Jurkat, Clone E6-1 (cell line): Measurements from ENCODE around the gene ZNF521.

Experiments
- DNase-seq: peaks from one replicate; pipeline ENCODE4 v3.0.0-alpha.2; 2011; ENCODE audit warnings: low read depth, low spot score
- H3K4me3 ChIP-seq: 2 replicates; pipeline ENCODE4 v1.5.1; 2011; ENCODE audit warnings: mild to moderate bottlenecking, low read length, control low read depth, moderate library complexity

ZNF521 gene

GRCh38 chr18:25112821-25113434 lies 239.0 kb downstream of the ZNF521 start:
- no peak for DNase-seq
- no peak overlapping the region for H3K4me3 ChIP-seq

DNA sequence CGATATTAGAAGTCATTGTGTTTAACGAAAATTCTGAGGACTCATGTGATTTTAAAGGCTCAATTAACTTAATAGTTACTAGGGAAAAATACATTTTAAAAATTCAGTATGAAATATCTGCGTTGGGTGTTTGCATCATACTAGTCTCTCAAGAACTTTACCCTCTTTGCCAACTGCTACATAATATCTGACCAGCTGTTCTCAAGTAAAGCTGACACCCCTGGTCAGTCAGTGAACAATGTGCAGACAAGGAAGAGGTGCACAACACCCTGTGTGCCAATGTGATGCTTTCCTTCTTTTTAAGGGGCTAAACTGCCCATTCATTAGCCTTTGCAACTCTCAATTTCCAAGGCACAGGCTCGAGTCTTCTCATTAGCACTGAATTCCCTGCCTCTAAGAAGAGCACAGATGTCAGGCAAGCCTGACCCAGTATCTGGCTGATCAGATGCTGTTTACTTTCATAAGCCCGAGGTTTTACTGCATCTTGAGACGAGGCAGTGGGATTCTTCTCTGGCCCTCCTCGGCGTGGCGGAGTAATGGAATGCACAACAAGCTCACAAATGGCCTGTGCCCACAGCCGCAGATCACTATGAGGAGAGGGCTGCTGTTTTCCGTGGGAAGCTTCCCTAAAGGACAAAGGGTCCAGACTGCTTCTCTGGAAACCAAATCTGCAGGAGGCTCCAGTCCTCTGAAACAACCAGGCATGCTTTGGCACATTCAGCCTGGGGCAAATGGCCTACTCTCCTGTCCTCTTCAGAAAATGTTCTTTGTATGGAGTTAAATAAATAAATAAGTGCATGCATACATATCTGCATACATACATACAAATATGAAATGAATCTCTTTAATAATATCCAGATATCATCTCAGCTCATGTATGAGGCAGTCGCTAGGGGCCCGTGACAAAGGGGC lies 240.3 kb downstream of the ZNF521 start:
- no peak overlapping the region for H3K4me3 ChIP-seq
- no peak for DNase-seq

DNA sequence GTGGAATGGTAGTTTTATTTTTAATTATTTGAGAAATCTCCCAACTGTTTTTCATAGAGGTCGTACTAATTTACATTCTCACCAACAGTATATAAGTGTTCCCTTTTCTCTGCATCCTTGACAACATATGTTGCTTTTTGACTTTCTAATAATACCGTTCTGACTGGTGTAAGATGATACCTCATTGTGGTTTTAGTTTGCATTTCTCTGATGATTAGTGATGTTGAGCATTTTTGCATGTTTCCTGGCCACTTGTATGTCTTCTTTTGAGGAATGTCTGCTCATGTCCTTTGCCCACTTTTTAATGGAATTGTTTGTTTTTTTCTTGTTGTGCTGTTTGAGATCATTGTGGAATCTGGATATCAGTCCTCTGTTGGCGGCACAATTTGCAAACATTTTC lies 242.5 kb downstream of the ZNF521 start:
- no peak overlapping the region for H3K4me3 ChIP-seq
- no peak for DNase-seq

DNA sequence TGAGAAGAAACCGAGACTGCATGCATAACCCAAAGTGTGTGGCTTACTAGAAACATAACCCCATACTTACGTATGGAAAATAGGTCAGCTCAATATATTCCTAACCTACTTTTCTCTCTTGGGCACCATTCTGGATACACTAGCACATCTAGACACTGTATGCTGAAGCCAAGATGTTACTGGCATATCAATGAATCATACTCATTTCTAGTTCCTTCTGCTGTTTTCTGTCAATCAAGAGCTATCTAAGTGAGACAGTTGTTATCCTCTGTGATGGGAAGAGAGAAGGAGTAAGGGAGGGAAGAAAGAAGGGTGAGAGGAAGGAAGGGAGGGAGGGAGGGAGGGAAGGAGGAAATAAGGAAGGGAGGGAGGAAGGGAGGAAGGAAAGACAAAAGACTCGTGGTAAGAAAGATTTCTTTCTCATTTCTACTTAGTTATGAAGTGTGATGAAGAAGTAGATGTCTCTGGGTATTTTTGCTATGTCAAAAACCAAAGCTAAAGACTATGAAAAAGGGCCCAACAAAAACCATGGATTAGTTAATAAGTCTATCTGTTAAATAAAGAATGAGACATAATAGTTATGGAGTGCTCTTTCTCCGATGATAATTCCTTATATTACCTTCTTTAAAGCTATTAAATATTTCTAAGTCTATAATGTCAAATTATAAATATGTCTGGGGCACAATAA lies 248.4 kb downstream of the ZNF521 start:
- no peak for DNase-seq
- no peak overlapping the region for H3K4me3 ChIP-seq

DNA sequence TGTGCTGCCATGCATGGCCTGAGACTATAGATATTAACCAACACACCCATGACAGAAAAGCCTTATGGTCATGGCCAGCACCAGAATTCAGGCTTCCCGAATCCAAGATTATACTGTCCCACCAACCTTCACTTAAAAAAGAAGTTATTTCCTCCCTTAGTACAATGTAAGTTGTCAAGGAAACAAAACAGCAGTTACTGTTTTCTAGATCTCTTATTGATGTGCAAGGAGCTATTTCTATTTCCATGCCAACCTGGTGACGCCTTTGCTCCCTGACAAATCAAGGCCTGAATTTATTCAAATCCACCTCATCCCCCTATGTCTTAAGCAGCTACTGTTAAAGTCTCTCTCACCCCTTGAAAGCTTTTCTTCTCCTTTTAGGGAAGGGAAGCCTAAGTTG lies 249.3 kb downstream of the ZNF521 start:
- DNase-seq = no peak
- H3K4me3 ChIP-seq = no peak overlapping the region

GRCh38 chr18:25100418-25100817 lies 251.5 kb downstream of the ZNF521 start:
- no peak for DNase-seq
- no peak overlapping the region for H3K4me3 ChIP-seq

- no peak for DNase-seq
- H3K4me3 ChIP-seq = no peak overlapping the region
Observed at GRCh38 chr18:25099895-25100294, 252.1 kb downstream of the ZNF521 start.

GRCh38 chr18:25097569-25098056 lies 254.4 kb downstream of the ZNF521 start:
- DNase-seq = no peak
- no peak overlapping the region for H3K4me3 ChIP-seq

DNA sequence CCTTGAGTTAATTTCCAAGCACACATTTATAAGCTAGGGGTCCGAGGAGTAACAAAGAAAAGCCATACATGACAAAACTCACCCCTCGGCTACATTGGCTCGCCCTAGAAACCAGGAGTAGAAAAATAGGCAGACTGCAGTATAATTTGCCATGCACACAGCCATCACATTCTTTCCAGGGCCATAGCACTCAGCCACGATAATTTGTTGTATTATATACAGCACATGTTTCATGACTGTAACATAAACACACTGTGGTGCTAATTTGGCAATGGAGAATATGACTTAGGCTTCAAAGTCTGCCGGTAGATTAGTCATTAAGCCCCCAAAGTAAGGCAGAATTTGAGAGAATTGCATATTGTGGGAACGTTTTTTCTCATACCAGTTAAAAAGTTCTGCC lies 254.9 kb downstream of the ZNF521 start:
- no peak for DNase-seq
- H3K4me3 ChIP-seq = no peak overlapping the region

GRCh38 chr18:25093141-25093540 lies 258.8 kb downstream of the ZNF521 start:
- no peak overlapping the region for H3K4me3 ChIP-seq
- no peak for DNase-seq

- no peak for DNase-seq
- no peak overlapping the region for H3K4me3 ChIP-seq
Observed at GRCh38 chr18:25089470-25089869, 262.5 kb downstream of the ZNF521 start.

DNA sequence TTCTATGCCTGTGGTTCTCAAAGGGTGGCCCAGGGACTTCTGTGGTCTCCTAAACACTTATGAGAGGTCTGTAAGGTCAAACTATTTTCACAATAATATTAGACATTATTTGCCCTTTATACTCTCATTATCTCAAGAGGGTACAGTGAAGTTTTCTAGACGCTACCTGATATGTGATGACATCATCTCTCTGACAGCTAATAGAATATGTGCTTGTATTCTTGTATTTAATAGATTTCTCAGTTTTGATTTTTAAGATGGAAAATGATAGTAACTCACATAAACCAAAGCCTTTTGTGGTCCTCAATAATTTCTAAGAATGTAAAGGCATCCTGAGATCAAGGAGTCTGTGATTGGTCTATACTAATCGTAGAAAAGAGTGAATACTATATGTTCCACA lies 265.1 kb downstream of the ZNF521 start:
- DNase-seq = no peak
- no peak overlapping the region for H3K4me3 ChIP-seq

DNA sequence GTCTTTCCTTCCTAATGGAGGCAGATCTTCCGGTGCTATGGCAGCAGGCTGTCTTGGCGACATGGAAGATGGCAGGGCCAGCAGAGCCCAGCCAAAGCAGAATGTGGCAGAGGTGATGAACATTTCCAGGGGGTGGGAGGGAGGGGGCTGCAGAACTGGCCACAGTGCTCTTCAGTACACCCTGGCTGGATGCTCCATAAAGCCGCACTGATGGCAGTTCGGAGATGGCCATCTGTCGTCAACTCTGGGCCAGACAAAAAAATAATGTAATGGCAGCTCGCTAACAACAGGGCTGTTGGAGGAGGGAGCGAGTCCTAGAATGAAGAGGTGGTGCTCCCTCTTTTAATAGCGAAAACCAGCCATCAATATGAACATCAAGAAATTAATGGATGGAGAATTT lies 271.0 kb downstream of the ZNF521 start:
- H3K4me3 ChIP-seq = no peak overlapping the region
- no peak for DNase-seq

DNA sequence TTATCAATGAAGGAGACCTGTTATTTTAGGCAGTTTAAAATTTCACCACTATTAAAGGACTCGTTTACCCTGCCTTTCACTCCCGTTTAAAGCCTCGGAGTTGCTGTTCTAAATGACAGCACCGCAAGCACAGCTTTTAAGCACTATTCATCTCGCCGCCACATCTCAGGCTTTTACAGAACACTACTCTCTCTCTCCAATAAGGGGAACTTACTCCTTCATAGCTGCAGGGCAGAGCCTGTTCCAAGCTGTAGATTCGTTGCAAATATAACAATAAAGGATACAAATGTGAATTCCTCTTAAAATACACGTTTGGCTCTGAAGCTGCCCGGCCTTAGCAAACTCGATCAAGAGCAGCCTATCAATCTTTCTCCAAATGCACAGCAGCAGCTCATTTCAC lies 271.8 kb downstream of the ZNF521 start:
- no peak for DNase-seq
- no peak overlapping the region for H3K4me3 ChIP-seq

- no peak for DNase-seq
Observed at GRCh38 chr18:25077944-25078723, 273.8 kb downstream of the ZNF521 start.

GRCh38 chr18:25077038-25077943 lies 274.7 kb downstream of the ZNF521 start:
- no peak for DNase-seq
- no peak overlapping the region for H3K4me3 ChIP-seq

More at GRCh38 chr18:25077944-25078723, 273.8 kb downstream of the ZNF521 start:
- H3K4me3 ChIP-seq = no peak overlapping the region

DNA sequence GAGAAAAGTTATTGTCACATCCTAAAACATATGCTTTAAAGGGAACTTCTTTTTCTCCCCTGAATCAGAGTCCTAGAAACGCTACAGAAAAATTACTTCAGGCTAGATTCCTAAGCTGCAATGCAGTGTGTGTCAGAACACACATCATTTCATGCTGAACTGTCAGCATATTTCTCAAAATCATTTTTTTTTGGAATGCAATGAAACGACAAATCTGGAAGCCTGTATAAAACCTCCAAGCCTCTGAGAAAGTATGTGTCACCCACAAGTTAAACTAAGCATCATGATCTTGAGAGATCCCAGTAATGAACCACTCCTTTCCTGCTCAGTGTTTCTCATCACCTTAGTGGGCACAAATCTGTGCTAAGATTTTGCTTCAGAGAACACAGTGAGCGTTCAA lies 276.2 kb downstream of the ZNF521 start:
- no peak for DNase-seq
- H3K4me3 ChIP-seq = no peak overlapping the region

DNA sequence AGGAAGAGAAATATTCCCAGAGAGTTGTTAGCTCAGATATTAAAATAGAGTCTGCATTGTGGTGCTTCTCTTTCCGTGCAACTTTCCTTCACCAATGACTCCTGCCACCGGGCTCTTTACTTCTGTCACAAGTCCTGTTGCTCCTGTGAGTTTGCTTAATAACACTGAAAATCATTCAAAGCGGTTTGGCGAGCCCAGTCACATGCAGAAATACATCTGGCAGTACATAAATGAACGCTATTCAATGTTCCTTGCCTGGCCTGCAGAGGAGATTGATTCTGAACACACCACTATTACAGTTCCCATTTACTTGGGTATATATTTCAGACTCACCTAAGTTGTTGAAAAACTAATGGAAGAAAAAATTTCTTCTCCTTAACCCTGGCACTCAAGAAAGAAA lies 276.6 kb downstream of the ZNF521 start:
- no peak for DNase-seq
- H3K4me3 ChIP-seq = no peak overlapping the region
